H7 (cell line): ENCODE measurements around the gene KIAA1755. TPM values are rescaled to one million over a fixed set of nuclear protein-coding genes. Genes with fewer than 3 reads are reported as not detected.

Experiments
- DNase-seq: peaks from one replicate; pipeline ENCODE4 v3.0.0; 2012
- H3K27me3 ChIP-seq: 2 replicates; pipeline ENCODE4 v1.6.0; 2011; ENCODE audit warnings: mild to moderate bottlenecking, low read length; ENCODE audit not compliant: control insufficient read depth, insufficient read depth
- H3K36me3 ChIP-seq: replicated peaks from 2 replicates; pipeline ENCODE4 v1.5.1; 2011; ENCODE audit warnings: low read length; ENCODE audit not compliant: control insufficient read depth, insufficient read depth
- H3K4me3 ChIP-seq: 2 replicates; pipeline ENCODE4 v1.5.1; 2011; ENCODE audit warnings: low read depth, mild to moderate bottlenecking, control low read depth, low read length, moderate library complexity; ENCODE audit not compliant: insufficient read depth
- total RNA-seq: library from RNA; depleted of rRNA; stranded (reverse); fragments of >200 nt; shearing (Covaris generic); gene quantifications from 2 replicates; pipeline ENCODE4 v1.2.3, GENCODE V29; 2014; rRNA removed

The KIAA1755 gene
- 0.24 and 0.78 TPM in 2 replicates for total RNA-seq

- peak within 1 kb of the TSS; percentile 35 for H3K4me3 ChIP-seq
- peak; percentile 87 for DNase-seq
These were observed at the start of gene KIAA1755 for GRCh38 chr20:38260378-38261053. KIAA1755 (minus strand) TSS chr20:38260735; CDS start chr20:38260500, 235 bp downstream.

DNA sequence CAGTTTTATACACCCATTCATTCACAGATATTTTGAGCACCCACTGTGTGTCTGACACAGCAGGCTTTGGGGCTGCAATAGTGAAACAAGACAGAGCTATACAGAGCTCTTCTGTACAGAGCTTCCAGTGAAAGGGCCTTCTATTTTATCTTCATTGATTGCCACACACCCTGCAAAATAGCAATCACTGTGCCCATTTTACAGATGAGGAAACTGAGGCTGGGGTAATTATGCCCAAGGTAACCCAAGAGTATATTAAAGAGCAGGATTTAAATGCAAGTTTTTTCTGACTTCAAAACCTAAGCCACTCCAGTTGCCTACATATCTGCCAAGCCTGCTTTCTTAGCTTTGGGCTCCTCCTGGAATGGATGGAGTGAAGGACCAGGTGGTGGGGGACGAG lies 47.9 kb upstream of the KIAA1755 start:
- Histone ChIP-seq H3K27me3 (no peaks in the 10 kb centered on the region), H3K4me3 (no peak overlapping the region), H3K36me3 (no peaks in the 10 kb centered on the region)
- no peak for DNase-seq

More at GRCh38 chr20:38260378-38261053, at the start of gene KIAA1755:
- Histone ChIP-seq H3K27me3 (peaks cover 9% of the 10 kb centered on the region), H3K36me3 (no peaks in the 10 kb centered on the region)

- Histone ChIP-seq H3K4me3 (no peak overlapping the region), H3K27me3 (no peaks in the 10 kb centered on the region), H3K36me3 (no peaks in the 10 kb centered on the region)
- DNase-seq = peak; percentile 53
These were observed 47.5 kb upstream of the KIAA1755 start for GRCh38 chr20:38308047-38308438.

DNA sequence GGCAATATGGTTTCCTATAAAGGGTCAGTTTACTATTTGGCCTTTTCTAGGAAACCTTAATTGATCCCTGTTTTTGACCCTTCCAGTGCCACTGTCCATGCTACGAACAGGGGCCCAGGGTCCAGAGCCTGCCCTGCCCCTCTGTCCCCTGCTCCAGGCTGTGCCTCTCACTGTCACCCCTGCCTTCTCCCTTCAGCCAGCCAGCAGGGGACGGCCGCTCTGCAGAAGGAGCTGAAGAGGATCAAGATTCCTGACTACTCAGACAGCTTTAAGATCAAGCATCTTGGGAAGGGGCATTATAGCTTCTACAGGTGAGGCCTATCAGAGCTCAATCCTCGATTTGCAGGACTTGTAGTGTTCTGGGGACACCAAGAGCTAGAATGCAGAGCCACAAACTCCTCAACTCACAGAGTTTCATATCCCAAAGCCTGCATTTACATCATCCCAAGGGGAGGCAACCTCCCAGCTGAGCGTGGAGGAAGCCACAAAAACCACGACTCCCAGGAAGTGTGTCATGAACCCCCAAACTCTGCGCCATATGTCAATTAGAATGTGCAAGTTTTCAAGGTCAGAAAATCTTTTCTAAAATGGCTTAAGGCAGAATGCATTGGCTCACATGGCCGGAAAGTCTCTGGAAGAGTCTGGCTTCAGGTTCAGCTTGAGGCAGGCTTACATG lies 47.0 kb upstream of the KIAA1755 start:
- H3K27me3 ChIP-seq = no peaks in the 10 kb centered on the region
- H3K36me3 ChIP-seq = no peaks in the 10 kb centered on the region
- no peak for DNase-seq
- H3K4me3 ChIP-seq = no peak overlapping the region

DNA sequence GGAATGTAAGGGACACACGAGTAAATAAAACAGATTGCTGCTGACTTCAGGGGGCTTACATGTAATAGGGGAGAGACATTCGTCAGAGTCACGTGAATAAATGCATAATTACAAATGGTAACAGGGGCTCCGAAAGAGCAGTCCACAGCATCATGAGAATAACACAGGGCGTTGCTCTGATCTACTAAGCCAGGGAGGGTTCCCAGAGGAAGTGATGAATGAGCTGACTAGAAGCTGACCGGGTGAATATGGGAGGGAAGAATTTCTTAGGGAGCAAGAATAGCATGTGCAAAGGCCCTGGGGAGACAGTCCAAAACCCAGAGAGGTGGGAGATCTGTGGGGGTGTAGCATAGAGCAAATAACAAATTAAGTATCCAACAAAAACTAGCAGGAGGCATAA lies 45.8 kb upstream of the KIAA1755 start:
- no peaks in the 10 kb centered on the region for H3K27me3 ChIP-seq
- H3K4me3 ChIP-seq = no peak overlapping the region
- DNase-seq = no peak
- no peaks in the 10 kb centered on the region for H3K36me3 ChIP-seq

DNA sequence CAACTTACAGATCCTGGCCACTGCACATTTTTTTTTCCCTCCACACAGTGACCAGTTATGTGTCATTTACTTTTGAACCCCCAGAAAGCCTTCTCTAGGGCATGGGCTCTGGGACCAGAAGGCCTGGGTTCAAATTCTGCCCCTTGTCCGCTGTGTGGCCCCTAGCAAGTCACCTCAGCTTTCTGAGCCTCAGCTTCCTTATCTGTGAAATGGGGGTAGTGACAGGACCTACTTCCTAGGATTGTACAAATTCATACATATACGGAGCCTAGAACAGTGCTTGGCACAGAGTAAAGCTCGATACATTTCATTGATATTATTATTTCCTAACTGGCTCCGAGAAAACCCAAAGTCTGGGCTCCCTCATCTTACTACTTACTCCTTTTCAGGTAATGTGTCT lies 45.0 kb upstream of the KIAA1755 start:
- no peak for DNase-seq
- Histone ChIP-seq H3K27me3 (no peaks in the 10 kb centered on the region), H3K36me3 (no peaks in the 10 kb centered on the region), H3K4me3 (no peak overlapping the region)

GRCh38 chr20:38304845-38305447 lies 44.4 kb upstream of the KIAA1755 start:
- no peaks in the 10 kb centered on the region for H3K36me3 ChIP-seq
- DNase-seq = peak; percentile 84
- no peaks in the 10 kb centered on the region for H3K27me3 ChIP-seq
- H3K4me3 ChIP-seq = no peak overlapping the region

- DNase-seq = no peak
These were observed 43.4 kb upstream of the KIAA1755 start, which contains the start of gene BPI for GRCh38 chr20:38303908-38304379. BPI (plus strand) TSS chr20:38304156; CDS start chr20:38304224, 68 bp downstream.

GRCh38 chr20:38302786-38303185 lies 42.3 kb upstream of the KIAA1755 start:
- Histone ChIP-seq H3K27me3 (no peaks in the 10 kb centered on the region), H3K36me3 (no peaks in the 10 kb centered on the region), H3K4me3 (no peak overlapping the region)
- DNase-seq = peak; percentile 74

More at GRCh38 chr20:38303908-38304379, 43.4 kb upstream of the KIAA1755 start, which contains the start of gene BPI:
- no peaks in the 10 kb centered on the region for H3K36me3 ChIP-seq
- no peaks in the 10 kb centered on the region for H3K27me3 ChIP-seq
- no peak within 1 kb of the TSS for H3K4me3 ChIP-seq

GRCh38 chr20:38301309-38301708 lies 40.8 kb upstream of the KIAA1755 start:
- H3K4me3 ChIP-seq = no peak overlapping the region
- H3K27me3 ChIP-seq = no peaks in the 10 kb centered on the region
- H3K36me3 ChIP-seq = no peaks in the 10 kb centered on the region
- DNase-seq = no peak

GRCh38 chr20:38300438-38300837 lies 39.9 kb upstream of the KIAA1755 start:
- DNase-seq = no peak
- Histone ChIP-seq H3K36me3 (no peaks in the 10 kb centered on the region), H3K27me3 (no peaks in the 10 kb centered on the region), H3K4me3 (no peak overlapping the region)

DNA sequence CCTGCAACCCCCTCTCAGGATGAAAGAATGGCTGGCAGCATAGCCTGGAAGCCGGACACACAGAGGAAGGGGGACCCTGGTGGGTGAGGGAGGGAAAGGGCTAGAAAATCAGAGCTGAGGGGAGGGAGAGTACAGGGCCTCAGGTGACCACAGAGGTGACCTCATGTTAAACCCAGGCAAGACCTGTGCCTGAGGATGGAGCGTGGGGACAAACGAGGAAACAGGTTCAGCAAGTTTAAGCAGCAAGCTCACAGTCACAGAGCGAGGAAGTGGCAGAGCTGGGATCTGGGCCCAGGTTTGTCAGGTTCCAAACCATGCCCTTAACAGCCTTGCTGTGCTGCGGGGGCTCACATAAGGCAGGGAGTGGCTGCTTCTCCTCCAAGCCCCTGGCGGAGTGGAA lies 39.4 kb upstream of the KIAA1755 start:
- peak; percentile 48 for DNase-seq
- no peaks in the 10 kb centered on the region for H3K27me3 ChIP-seq
- no peak overlapping the region for H3K4me3 ChIP-seq
- no peaks in the 10 kb centered on the region for H3K36me3 ChIP-seq

- no peak overlapping the region for H3K4me3 ChIP-seq
- H3K36me3 ChIP-seq = no peaks in the 10 kb centered on the region
- no peak for DNase-seq
- H3K27me3 ChIP-seq = no peaks in the 10 kb centered on the region
These were observed 38.3 kb upstream of the KIAA1755 start for GRCh38 chr20:38298768-38299288.

- Histone ChIP-seq H3K4me3 (no peak overlapping the region), H3K36me3 (no peaks in the 10 kb centered on the region)
- no peak for DNase-seq
These were observed 37.6 kb upstream of the KIAA1755 start for GRCh38 chr20:38297916-38298674.

More at GRCh38 chr20:38297916-38298674, 37.6 kb upstream of the KIAA1755 start:
- no peaks in the 10 kb centered on the region for H3K27me3 ChIP-seq
